Renal pelvis (tissue), 4 donors: ENCODE data around the gene TRPM3. TPM values are rescaled to one million over a fixed set of nuclear protein-coding genes. Genes with fewer than 3 reads are reported as not detected.
"Not testable (repeated sequence)": the region's sequence is repeated elsewhere in the genome, so short reads cannot be mapped to it uniquely, and the experiment has no call there.

ENCODE experiments used
- DNase-seq: peaks from one replicate; pipeline ENCODE4 v3.0.0-alpha.2; 2013
- polyA plus RNA-seq, 3 donors: library from polyadenylated mRNA; unstranded; fragments of 120-200 nt; gene quantifications; one replicate each; pipeline ENCODE4 v1.2.1, GENCODE V29; 2013; ENCODE audit not compliant: insufficient read length in 3 of 3

The TRPM3 gene
- polyA plus RNA-seq, 3 donors = 11.2 to 17.9 (median 16.3) TPM

DNA sequence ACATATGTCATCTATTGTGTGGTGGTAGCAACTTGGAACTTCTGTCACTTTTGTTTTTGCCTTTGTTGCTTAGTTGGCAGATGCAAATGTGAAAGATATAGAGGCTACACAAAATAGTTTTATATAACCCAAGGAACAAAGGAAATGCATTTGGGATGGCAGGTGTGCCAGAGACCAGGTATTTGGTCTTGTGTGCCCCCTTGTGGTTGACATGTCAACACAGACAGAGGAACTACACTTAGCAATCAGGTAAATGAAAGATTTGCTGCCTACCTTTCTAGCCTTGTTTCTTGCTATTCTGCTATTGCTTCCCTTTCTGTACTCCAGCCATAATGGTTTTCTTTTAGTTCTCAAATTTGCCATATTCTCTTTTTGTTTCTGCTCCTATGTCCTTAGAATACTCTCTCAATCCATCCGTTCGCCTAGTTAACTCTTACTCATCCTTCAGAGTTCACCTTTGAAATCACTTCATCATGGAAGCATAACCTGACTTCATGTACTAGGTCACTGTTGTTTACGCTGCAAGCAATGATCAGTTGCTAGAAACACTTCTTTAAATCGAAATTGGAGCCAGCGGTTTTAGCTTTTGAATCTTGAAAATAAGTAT is 119.5 kb downstream of the TRPM3 start:
- DNase-seq = peak; percentile 23

DNA sequence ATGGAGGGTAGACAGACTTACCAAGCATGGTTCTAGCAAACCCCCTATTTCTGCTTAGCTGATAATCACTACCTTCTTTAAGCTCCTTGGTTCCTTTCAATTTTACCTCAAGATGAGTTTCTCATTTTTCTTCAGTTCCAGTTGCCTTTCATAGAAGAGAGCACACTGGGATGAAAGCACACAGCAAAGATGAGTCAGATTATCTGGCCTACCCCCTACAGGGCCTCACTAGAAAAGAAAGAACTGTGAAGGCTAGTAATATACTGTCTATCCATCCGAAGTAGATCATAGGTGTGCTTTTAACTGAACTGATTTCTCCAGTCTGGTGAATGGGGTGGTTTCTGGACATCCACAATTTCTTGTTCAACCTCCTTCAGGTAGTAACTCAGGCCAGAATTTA is 122.5 kb downstream of the TRPM3 start:
- no peak for DNase-seq

DNA sequence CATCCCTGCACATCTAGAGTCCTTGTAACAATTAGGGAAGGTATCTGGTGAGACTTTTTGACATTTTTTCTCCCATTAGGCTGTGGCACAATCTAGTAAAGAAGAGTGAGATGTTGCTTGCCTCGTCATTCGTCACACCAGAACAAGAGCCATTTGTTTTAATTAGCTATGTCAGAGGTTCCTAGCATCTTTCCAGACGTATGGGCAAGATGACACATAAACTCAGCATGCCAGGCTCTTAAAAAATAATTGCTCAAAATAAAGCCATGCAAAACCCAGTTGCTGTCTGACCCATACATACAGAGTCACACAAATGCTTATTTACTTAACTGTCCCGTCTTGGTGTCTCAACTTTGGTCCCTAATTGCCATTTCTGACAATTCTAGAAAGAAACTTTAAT is 125.9 kb downstream of the TRPM3 start:
- DNase-seq = no peak

DNA sequence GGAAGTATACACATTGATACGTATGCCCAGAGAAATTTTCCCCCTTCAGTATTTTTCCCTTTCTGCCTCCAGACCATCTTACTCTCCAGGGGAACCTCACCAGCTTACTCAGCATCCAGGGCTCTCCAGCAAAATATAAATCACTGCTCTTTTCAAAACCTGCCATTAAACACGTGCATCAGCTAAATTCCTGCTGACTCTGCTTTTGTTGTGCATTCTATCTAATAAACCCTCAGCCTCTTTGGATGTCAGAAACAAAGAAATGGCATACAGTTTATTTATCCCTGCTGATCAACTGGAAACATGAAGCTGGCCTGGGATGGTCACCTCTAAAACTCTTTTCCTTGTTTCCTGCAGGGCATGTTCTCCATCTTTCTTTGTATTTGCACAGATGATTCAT is 126.8 kb downstream of the TRPM3 start:
- DNase-seq = no peak

DNA sequence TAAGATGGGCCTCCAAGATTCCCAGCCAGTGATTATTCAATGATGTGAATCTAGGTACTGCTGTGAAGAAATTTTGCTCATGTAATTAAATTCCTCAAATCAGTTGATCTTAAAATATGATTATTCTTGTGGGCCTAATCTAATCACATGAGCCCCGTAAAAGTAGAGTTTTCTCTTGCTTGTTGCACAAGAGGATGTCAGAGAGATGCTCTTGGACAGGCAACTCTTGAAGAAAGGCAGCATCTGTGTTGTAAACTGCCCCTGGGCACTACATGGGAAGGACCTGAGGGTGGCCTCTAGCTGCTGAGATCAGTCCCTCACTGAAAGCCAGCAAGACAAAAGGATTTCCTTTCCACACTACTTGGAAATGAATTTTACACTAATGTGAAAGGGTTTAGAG is 132.9 kb downstream of the TRPM3 start:
- no peak for DNase-seq

DNA sequence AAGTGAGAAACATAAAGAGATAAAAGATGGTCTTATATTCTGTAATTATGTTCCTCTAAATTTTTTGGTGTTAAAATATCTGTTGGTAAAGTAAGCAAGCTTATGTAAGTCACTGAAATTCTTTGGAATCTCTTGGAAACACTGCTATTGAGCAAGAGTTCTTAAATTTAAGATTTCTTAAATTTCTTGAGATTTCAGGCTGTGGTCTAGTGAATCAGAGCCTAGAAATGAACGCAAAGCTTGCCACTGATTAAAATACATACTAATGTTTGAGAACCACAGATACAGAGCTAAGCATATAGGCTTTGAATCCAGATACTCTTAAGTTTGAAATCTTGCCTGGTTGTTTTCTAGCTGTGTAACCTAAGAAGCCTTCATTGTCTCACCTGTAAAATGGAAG is 133.4 kb downstream of the TRPM3 start:
- no peak for DNase-seq

DNA sequence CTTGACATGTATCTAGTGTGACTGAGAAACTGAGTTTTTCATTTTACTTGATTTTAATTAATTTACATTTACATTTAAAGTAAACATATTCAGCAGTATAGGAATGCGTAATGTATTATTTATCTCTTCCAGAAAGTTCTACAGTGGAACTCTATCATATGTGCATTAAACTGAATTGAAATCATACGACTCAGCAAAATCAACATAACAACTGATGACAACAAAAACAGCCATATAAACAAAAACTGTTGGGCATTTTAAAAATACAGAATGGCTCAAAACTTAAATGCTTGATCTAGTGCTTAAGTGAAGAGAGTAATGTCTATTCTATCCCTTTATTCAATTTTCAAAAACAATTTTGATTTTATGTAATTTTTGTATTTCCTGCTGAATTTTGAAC is 134.4 kb downstream of the TRPM3 start:
- DNase-seq = no peak

DNA sequence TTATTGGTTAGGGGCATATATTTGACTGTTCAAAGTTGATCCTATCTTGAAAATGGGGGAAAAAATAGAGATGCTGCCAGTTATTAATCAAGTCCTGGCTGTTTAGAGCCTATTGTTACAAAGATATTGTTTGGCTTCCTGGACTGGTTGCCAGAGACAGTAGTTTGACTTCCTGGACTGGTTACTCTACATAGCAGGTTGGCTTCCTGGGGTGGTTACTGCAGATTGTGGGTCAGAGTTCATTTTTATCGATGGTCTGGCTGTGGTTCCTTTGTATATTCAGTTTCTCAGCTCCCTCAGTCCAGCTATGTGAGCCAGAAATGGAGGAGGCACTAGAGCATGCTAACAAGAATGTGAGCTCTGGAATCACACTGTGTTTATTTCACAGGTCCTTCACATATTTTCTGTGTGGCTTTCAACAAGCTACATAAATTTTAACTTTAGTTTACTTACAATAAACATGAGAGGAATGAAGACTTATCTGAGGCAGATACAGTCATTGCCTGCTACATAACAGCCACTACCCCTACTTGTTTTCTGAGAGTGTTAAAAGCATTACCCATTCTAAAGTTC is 137.6 kb downstream of the TRPM3 start:
- no peak for DNase-seq

DNA sequence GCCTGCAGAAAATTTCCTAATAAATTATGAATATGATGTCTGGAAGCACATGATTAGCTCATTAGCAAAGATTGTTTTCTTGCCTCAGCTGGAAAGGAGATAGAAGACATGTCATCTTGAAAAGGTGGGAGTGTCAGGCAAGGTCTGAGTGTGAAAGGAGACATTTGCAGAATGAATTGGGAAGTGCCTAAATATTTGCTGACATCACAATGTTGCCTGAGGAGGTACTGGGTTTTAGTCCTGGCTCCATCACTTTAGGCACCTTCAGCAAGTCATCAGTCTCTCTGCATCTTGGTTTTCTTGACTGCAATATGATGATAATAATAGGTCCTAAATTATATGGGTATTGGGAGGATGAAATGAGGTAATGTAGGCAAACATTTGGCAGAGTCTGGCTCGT is 140.1 kb downstream of the TRPM3 start:
- DNase-seq = no peak

DNA sequence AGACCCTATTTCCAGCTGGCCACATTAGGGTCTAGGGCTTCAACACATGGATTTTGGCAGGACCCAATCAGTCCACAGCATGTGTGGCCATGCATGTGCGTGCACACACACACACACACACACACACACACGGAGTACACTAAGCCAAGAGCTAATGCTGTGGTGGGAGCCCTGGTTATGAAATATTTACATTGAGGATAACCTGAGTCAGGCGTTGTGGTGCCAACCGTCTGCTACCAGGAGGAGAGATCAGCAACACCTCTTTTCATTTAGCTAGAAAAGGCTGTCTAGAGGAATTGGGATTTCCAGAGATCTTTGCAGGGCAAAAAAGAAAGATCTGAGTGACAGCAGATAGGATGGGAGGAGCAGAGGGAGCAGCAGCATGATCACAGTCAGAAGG is 141.5 kb downstream of the TRPM3 start:
- no peak for DNase-seq

DNA sequence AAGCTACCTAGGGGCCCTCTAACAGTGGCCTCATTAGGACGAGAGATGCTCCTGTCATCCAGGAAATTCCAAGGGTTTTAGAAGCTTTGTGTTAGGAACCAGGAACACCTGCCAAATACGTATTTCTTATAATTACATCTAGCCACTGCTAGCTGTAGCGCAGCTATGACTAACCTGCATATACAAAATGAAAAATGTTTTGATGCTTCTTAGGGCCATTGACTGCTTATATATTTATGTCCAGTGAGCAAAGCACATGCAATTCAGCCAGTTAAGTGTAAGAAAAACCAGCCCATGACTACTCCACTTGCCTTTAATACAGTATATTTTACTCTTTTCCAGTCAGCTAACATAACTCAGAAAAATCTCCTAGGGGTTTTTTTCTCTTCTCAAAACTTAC is 143.3 kb downstream of the TRPM3 start:
- no peak for DNase-seq

DNA sequence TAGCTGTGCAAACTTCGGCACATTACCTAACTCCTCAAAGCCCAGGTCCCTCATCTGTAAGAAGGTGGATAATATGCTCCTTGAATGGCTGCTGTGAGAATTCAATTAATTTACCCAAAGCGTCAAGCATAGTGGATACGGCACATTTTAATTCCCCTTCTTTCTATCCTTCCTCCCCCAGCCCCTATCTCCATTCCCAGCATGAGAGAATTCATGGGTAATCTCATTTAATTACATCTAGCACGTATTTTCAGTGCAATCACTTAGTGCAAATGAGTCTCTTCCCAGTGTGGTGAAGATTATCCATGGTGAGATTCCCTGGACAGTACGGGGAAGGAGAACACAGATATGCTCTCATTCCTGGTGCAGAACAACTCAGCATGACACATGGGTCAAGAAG is 145.6 kb downstream of the TRPM3 start:
- DNase-seq = no peak

DNA sequence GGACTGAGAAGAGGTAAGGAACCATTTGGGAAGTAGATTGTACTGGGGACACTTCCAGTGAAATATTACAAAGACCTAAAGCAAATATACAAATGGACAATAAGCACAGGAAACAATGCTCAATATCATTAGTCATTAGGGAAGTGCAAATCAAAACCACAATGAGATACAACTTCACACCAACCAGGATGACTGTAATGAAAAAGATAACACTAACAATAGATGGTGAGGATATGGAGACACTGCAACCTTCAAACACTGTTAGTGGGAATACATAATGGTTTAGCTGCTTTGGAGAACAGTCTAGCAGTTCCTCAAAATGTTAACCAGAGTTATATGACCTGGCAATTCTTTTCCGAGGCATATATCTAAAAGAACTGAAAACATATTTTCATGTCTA is 149.7 kb downstream of the TRPM3 start:
- no peak for DNase-seq

DNA sequence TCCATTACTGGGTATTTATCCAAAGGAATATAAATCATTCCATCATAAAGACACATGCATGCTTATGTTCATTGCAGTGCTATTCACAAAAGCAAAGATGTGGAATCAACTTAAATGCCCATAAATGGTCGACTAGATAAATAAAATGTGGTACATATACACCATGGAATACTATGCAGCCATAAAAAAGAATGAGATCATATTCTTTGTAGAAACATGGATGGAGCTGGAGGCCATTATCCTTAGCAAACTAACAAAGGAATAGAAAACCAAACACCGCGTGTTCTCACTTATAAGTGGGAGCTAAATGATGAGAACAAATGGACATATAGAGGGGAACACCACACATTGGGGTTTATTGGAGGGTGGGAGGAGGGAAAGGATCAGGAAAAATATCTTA is 155.0 kb downstream of the TRPM3 start:
- not testable (repeated sequence) for DNase-seq

DNA sequence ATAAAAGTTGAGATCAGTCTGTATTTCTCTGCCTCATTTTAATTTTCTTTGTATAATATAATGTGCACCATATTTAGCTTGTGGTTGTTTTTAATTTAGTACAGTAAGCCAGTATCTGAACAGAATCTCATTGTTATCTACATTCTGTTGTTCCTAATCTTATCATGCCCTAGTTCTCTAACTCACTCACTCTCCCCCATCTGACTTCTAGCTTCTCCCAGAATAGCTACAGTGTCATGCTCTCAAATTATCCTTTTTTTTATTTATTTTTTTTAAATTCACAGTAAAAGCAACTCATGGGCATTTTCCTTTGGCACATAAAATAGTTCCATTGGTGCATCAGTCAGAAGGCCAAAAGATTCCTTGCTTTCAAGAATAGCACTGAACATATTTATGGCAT is 156.6 kb downstream of the TRPM3 start:
- DNase-seq = no peak

DNA sequence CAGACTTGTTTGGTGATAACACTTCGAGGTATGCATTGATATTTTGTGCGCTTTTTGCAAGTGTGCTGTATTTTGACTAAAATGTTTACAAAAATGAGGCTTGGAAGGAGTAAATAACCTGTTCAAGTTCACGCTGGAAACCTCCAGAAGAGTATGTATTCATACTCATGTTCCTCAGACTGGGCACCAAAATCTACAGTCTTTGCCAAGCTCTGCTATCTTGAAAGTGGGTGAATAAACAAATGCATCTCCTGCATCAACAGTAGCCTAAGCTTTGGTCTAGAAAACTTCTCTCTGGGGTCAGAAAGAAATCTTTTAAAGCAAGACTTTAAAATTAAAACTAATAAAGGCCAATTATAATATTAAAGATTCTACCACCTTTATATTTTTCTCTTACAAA is 157.9 kb downstream of the TRPM3 start:
- DNase-seq = no peak

DNA sequence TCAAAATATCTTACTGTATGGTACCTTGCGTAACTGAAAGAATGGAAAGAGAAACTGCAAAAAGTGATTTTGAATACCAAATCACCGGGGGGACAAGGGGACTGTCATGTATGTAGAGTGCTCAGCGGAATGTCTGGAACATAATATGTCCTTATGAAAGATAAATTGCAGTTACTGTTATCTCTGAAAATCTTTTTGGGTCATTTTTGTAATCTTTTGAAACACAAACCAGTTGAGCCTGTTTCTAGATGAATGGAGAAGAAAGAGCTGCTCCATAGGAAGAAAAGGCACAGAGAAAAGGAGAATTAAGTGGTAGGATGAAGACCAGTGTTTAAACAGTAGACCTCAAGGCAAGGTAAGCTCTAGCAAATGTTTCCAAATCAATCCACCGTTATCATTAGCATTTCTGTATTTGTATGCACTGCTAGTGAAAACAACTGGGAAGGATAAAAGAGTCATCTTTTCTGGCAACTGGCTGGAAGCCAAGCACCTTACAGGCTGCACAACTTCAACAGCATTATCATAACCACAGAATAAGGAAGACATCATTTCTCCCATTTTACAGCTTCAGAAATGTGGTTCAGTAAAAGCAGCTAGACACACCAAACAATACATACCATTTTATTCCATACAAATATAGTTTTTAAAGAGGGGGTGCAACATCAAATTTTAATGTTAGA is 158.5 kb downstream of the TRPM3 start:
- DNase-seq = no peak

DNA sequence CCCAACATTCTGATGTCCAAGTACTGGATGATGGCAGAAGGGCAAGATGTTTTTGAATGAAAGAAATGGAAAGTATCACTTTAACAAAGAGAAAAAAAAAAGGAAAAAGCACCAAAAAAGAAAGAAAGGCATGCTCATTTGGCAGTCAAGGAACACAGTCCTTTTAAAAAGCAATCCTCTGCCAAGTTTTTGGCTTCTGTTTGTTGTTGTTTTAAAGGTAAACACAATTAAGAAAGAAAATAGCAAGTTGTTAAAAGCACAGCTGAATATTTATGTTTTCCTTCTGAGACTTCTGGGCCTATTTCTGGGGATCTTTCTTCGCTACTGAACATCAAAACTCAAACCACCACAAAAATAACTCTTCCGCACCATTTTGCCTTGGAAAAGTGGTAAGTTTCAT is 162.1 kb downstream of the TRPM3 start:
- DNase-seq = peak; percentile 1

DNA sequence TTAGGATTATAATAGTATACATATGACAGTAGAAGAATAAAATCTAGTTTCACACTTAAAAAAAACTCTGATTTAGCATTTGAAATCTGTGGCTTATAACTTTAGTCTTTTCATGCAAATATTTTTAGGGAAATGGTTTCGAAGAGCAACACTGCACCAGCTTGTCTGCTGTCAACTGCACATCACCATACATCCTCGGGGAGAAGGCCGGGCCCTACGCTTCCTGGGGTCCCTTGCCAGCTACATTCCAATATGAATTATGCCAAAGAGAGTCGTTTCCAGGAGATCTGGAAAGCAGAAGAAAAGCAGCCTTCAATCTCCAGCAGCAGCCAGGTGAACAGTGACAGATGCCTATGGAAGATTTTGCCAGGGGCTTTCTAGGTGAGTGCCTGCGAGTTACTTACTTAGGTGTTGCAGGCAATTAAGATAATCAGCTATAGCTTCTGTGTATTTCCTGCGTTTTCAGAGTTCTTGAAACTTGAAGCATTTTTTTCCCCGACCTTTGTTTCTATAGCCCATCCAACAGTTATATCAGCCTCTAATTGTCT is 166.8 kb downstream of the TRPM3 start:
- no peak for DNase-seq

DNA sequence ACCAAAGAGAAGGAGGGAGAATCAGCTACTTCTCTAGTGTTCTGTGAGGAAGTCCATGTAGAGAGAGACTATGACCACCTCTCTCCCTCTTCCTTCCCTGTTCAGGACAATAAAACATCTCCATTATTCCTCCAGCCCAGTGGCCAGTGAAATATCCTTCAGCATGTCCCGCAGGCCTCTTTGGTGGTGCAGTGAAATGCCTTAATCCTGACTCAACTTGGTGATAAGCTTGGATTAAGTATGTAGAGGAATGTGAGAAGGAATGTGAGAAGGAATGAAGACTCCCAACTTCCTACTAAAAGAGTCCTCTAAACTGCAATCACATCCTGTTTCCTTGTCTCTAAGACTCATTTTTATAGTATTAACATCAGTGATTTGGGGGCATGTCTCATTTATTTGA is 167.3 kb downstream of the TRPM3 start:
- DNase-seq = no peak

DNA sequence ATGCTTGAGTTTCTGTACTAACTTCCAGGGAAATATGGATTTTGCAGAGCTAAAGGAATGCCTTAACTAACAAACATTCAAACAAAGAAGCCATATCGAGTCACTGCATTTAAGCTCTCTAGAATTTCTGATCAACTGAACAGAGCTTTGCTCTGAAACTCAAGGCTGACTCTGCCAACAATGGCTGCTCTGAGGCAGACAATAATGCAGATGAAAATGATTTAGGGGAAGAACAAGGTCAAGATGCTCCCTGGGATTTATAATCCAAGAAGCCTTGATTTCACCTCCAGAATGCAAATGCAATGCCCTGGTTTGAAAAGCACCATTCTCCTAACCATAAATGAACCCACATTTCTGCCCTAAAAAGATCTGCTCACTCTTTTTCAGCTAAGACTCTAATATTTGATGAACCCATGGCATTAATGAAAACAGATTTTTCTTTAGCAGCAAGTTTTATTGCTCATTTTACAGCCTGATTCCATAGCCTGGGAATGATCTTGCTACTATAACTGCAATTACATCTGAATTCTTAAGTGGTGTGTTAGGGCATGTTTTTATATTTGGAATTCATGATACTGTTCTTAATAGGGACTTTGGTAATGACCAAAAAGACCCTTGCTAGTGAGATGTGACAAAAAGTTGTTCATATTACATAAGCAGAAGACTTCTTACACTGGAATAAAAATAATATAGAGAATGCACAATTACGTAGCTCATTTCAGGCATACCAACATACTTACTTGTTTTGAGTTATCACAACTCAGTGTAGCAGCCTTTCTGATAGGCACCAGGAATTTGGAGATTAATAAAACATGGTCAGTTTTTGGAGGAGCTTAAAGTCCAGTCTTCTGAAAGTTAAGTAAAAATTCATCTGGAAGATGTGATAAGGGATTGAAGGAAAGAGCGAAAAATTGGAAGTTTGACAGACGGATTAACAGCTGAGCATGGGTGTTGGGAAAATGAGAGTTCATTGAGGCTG is 169.4 kb downstream of the TRPM3 start:
- DNase-seq = no peak

DNA sequence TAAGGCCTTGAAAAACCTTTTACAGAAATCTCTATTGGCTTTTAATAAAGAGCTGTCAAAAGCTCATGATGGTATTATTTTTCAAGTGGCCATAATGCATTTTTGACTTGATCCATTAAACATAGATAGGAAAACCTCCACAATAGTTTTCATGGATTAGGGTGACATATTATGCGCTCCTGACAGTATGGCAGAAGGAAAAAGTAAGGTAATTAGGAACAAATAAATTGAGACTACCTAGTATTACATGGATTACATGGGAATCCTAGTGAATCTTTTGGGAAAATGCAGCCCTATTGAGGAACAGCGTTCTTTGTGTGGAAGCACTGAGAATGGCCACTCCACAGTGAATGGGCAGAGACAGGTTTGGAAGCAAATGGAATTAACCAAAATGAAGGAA is 171.2 kb downstream of the TRPM3 start:
- DNase-seq = no peak
